ENCODE data around the gene NRG3.

- TF ChIP-seq POLR2AphosphoS5 (IDR thresholded peaks at IDR 0.05) (no peak), CTCF (IDR thresholded peaks at IDR 0.05) (no peak), EP300 (IDR thresholded peaks at IDR 0.05) (no peak)
Measured at GRCh38 chr10:82128527-82128926, 253.5 kb downstream of the NRG3 start.

Data from gastroesophageal sphincter (tissue), 3 donors.